Measurements from ENCODE around the gene GABRA1.

GABRA1 gene

DNA sequence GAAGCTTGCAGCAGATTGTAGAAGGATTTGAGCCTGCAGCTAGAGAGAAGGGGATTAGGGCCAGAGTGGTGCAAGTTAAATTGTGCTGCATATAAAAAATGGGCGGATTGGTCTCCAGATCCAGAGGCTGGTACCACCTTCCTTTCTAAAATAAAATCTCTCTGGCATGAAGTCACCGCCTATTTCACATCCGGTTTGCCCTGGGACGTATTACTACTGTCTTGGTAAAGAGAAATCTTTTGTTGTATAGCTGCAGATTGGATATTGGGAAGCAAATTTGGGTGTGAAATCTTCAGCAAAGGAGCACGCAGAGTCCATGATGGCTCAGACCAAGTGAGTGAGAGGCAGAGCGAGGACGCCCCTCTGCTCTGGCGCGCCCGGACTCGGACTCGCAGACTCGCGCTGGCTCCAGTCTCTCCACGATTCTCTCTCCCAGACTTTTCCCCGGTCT is at the start of gene GABRA1:
Gene GABRA1 (plus strand): TSS at position 180 of the 451 bp plus-strand sequence. CDS start 2,691 bp downstream, outside the sequence.
- no peak for DNase-seq

DNA sequence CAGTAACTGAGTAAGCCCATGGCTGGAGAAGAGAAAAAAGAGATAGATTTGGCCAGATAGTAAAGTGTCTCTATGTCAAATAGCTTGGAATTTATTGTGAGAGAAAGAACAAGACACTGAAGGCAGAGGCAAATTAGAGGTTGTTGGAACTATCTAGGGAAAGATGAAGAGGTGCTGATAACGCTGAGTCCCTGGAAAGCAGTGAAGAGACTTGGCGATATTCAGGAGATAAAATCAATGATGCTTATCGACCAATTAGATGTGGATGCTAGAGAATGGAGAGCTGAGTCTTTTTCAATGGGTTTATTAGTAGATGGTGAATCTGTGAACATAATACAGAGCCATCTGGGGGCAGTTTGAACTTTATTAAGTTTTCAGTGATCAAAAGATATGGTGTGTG is 48.6 kb upstream of the GABRA1 start:
- DNase-seq = no peak

DNA sequence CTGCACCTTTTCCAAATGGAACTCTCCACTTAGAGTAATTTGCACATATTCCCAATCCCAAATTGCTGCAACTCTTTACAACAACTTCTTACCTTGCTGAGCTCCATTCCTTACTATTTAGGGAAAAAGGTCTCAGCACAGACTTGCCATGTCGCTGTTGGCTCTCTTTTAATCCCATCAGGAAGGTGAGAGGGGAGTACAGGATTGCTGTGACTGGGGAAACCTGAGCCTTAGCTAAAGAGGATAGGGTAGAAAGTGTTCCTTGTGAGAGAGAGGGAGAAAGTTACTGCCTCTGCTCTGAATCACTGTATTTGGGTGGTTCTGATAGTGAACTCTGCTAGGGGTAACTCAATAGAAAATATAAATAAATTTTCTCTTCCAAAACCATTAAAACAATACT is 43.7 kb upstream of the GABRA1 start:
- no peak for DNase-seq

DNA sequence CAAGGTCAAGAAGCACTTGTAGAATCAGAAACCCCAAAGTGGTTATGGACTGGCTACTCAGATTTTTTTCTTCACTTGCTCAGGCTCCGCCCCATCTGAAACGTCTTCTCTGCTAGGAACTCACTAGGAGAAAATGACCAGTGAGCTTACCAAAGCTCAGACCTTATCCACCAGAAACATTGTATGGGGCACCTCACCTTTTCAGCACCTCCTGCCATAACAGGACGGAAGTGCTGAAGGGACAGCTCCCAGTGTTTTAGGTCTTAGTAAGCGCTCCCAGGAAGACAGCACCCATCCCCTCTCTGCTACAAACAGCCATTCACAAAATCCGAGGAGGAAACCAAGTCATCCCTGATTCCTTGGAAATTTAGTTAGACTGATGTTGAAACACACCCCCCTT is 1.2 kb upstream of the GABRA1 start:
- DNase-seq = peak in 2 of 3 donors; percentile 3 to 5

DNA sequence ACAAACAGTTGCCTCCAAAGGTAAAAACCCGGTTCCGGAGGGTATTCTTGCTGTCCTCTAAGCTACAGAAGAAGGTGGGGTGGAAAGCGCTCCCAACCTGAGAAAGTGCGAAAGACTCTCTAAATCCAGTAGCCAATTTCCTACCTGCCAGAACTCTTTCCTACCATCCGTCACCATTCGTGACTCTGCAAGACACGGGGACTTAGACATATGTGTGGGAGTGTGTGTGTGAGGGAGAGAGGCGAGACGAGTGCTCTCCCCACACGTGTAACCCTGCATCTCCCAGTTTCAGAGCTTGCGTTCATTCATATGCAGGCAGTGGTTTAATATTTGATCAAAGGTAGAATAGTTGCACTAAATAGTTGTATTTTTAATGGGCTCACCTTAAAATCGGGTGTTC is 473 bp upstream of the GABRA1 start:
- no peak for DNase-seq

DNA sequence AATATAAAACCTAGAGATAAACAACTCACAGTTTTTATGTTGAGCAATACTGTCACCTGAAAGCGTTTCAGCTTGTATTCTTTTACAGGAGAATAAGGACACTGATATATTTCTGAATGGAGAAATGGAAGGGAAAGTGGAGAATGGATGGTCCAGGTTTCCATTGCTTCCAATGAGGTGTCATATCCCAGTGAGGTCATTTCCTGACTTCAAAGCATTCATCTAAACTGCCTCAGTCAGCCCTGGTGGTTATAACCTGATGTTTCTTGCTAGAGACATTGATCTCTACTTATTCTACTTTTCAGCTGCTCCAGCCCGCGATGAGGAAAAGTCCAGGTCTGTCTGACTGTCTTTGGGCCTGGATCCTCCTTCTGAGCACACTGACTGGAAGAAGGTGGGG is 2.6 kb downstream of the GABRA1 start:
- DNase-seq = no peak

DNA sequence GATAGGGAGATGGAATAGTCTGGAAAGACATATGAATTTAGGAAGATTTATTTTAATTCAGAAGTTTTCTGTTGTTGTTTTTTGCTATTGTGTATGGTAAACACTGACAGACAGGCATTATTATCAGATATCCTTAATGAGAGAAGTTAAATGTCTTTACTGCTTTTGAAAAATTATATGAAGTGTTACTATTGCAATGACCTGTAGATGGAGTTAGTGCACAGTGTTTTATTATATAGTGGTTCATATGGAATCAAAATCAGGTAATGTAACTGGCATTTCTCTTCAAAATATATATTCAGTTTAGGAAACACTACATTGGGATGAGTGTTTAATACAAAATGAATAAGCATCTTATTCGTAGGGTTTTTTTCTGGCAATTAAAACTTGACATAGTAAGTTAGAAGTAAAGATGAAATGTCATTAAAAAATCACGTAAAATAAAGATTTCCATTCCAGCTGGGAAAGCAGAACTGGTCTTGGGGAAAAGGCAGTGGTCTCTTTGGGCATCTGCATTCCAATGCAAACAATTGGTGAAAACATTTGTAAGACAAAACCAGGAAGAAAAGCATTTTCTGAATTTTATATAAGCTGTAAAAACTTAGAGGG is 3.9 kb downstream of the GABRA1 start:
- peak in 2 of 3 donors; percentile 5 to 28 for DNase-seq

DNA sequence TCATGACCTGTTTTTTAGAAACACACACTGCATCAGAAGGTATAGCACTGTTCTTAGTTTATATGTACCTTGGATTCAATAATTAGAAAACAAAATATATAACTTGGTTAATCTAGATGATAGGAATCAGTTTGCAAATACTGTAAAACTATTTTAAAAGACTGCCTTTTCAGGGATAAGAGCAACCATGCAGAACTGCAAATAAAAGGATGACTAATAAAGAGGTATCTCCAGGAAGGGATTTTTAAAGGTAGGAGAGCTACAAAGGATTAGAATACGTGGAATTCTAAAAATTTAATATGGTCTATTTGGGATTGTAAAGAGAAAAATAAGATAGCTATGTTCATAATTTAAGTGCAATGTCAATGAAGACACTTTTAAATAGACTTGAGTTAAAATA is 9.4 kb downstream of the GABRA1 start:
- DNase-seq = no peak

DNA sequence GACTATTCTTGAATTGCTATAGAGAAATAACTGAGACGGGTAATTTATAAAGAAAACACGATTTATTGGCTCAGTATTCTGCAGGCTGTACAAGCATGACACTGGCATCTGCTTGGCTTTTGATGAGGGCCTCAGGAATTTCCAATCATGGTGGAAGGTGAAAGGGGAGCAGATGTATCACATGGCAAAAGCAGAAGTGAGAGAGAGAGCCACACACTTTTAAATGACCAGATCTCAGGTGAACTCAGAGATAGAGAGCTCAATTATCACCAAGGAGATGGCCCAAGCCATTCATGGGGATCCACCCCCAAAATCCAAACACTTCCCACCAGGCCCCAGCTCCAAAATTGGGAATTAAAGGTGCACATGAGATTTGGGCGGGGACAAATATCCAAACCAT is 15.3 kb downstream of the GABRA1 start:
- DNase-seq = no peak

DNA sequence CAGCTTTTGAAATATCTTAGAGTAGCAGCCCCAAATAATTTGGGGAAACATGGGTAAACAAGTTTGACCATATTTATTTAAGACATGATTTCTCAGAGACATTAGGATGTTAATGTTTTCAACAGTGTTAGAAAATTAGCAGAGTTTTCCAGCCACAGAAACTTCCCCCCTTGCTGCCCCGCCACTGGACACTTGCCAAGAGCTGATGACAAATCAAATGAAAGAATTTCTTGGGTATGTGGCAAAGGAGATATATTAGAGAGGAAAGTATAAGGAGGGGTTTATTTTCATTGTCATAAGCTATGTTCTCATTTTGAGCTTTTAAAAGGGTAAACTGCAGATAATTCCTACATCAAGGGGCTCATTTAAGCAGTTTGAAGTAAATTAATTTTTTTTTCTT is 15.9 kb downstream of the GABRA1 start:
- no peak for DNase-seq

DNA sequence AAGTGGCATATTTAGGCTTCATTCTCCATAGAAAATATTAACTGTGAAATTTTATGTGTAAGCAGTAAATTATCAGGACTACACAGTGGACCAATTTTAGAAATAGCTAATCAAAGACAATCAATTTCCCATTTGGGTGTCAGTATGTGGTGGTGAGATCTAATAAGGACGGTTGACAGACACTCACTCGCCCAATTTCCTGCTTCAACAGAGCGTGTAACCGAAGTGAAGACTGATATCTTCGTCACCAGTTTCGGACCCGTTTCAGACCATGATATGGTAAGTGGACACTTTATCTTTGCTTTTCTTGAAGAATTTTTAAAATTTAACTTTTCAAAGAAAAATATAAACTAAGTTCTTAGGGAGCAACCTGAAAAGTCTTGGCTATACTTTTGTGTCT is 17.6 kb downstream of the GABRA1 start:
- no peak for DNase-seq

DNA sequence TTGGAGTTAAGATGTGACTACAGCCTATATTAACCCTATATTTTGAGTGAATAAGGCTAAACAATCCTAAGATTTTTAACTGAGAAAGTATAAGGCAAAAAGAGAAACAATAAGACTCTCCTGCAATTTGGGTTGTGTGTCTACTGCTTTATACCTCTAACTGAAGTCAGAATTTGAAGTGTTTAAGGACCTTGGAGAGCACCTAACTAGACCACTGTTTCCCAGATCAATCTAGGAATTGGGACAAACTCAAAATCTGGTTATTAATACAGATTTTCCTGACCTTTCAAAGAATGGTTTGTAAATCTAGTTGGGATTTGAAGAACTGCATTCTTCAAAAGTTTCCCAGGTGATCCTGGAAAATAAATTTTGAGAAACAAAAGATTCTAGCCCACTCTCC is 42.1 kb downstream of the GABRA1 start:
- no peak for DNase-seq

DNA sequence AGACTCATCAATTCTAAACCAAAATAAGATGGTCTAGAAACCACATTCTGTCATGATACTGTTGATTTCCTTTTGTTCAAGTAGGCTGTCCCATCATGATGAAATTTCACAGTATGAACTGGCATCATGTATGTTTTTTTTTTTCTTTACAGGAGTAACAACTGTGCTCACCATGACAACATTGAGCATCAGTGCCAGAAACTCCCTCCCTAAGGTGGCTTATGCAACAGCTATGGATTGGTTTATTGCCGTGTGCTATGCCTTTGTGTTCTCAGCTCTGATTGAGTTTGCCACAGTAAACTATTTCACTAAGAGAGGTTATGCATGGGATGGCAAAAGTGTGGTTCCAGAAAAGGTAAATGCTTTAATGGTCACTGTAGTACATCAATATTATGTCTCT is 47.6 kb downstream of the GABRA1 start:
- no peak for DNase-seq

DNA sequence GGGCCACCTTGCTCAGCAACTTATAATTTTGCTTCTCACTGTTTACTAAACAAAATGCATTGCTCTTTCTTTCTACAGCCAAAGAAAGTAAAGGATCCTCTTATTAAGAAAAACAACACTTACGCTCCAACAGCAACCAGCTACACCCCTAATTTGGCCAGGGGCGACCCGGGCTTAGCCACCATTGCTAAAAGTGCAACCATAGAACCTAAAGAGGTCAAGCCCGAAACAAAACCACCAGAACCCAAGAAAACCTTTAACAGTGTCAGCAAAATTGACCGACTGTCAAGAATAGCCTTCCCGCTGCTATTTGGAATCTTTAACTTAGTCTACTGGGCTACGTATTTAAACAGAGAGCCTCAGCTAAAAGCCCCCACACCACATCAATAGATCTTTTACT is 49.1 kb downstream of the GABRA1 start:
- no peak for DNase-seq

DNA sequence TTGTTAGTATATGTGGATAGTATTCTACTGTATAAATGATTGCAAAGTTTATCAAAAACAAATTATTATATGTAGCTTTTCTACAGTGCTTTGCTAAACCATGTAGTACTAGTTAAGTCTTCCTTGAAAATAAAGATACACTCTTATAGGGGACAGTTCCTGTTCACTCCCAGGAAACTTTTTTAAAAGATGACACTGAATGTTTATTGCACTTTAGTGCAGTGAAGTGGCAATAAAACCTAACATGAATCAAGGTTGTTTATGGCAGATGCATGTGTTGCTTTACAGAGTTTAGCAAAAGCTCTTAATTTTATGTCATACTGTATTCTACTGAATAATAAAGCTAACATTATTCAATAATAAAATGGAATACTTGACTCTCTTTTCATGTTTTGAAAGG is 51.7 kb downstream of the GABRA1 start:
- DNase-seq = no peak

DNA sequence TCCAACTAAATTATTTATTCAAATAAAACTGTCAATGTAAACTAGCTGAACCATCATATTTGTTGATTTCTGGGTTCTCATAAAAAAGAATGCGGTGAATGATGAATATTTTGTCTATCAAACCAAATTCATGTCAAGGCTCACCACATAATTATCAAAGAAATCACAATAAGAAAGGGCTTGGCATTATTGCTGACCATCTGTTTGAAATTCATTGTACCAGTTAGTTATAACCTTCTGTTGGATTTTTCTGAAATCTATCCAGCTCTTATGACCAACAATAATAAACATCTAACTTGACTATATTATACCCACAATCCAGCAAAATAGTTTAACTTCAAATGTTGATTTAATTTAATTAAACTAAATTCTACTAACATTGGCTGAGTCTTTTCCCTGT is 53.1 kb downstream of the GABRA1 start:
- DNase-seq = no peak

DNA sequence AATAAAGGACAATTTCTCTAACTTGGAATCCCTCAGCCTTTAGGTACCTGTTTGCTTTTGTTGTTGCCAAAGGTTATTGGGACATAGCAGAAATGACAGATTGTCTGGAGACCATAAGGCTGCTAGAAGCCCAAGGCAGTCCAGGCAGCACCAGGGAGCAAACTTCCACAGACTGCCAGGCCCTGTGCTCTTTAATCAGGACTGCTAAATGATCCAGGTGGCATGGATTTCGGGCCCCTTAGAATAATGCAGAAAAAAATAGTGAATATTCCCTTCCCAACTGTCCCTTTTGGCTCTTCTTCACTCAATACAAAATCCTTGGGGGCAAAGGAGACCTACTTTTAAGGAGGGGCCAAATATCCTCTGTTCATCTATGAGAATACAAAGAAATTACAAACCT is 73.9 kb downstream of the GABRA1 start:
- DNase-seq = no peak

DNA sequence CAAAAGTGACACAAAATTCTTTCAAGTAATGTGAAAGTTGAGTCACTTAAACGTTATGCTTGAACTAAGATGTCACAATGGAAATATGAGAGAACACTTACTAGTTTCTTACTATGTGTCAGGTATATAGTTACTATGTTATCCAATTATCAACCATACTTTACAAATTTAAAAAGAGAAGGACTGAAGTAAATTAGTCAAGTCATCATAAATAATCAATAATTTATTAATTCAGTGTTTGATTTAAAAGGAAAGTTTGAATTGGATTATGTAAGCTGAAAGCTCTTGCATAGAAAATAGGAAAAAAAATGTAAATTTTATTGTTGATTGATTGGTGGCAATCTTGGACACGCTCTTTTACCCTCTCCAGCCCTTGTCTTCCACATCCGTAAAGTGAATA is 76.3 kb downstream of the GABRA1 start:
- no peak for DNase-seq

DNA sequence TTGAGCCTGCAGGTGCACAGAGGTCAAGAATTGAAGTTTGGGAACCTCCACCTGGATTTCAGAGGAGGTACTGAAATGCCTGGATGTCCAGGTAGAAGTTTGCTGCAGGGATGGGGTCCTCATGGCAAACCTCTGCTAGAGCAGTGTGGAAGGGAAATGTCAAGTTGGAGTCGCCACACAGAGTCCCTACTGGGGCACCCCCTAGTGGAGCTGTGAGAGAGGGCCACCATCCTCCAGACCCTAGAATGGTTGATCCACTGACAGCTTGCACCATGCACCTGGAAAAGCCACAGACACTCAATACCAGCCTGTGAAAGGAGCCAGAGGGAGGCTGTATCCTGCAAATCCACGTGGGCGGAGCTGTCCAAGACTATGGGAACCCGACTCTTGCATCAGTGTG is 78.0 kb downstream of the GABRA1 start:
- DNase-seq = peak in 1 of 3 donors; percentile 1

DNA sequence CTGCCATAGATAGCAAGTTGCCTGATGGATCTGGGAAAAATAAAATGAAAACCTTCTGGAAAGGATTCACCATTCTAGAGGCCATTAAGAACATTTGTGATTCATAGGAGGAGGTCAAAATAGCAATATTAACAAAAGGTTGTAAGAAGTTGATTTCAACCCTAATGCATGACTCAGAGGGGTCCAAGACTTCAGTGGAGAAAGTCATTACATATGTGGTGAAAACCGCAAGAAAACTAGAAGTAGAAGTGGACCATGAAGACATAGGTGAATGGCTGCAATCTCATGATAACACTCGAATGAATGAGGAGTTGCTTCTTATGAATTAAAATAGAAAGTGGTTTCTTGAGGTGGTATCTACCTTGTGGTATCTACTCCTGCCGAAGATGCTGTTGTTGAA is 86.6 kb downstream of the GABRA1 start:
- DNase-seq = no peak

DNA sequence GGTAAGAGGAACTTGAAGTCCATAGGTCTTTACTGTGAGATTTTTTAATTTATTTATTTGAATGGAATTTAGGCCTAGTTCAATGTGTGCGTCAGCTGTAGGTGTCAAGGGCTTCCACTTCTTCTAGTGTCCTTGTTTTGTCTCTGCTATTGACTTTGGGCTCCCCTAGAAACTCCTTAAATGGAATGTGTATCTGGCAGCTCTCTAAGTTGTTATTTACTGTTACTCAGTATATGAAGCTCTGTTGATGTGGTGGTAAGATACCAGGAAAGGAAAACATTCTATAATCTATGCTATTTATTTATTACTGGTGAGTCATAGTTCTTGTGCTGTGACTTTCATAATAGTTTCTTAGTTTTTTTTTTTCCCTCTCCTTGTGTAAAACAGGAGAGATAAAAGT is 97.1 kb downstream of the GABRA1 start:
- DNase-seq = no peak

DNA sequence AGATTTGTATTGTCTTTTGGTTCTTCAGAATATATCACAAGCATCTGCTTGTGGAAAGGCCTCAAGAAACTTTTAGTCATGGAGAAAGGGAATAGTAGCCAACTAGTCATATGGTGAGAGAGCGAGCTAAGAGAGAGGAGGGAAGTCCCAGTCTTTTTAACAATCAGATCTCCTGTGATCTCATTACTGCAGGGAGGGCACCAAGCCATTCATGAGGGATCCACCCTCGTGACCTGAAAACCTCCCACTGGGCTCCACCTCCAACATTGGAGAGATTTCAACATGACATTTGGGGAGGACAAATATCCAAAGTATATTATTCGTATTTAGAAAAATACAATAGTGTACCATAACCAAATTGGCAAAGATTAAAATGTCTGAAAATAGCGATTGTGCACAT is 99.0 kb downstream of the GABRA1 start:
- no peak for DNase-seq
